GM18505 (cell line): ENCODE data around the gene TPRN.
"Not testable (repeated sequence)": the region's sequence is repeated elsewhere in the genome, so short reads cannot be mapped to it uniquely, and the experiment has no call there.

ENCODE experiments used
- ATAC-seq: cut with Tn5 transposase; IDR thresholded peaks from one replicate; pipeline ENCODE4 v1.9.1; 2021; ENCODE audit not compliant: unreplicated experiment
- POLR2A ChIP-seq: IDR thresholded peaks from 4 replicates; pipeline ENCODE4 v1.6.1; 2011; ENCODE audit warnings: borderline replicate concordance; ENCODE audit not compliant: insufficient read depth, insufficient read length; ENCODE audit errors: extremely low read depth

TPRN gene

DNA sequence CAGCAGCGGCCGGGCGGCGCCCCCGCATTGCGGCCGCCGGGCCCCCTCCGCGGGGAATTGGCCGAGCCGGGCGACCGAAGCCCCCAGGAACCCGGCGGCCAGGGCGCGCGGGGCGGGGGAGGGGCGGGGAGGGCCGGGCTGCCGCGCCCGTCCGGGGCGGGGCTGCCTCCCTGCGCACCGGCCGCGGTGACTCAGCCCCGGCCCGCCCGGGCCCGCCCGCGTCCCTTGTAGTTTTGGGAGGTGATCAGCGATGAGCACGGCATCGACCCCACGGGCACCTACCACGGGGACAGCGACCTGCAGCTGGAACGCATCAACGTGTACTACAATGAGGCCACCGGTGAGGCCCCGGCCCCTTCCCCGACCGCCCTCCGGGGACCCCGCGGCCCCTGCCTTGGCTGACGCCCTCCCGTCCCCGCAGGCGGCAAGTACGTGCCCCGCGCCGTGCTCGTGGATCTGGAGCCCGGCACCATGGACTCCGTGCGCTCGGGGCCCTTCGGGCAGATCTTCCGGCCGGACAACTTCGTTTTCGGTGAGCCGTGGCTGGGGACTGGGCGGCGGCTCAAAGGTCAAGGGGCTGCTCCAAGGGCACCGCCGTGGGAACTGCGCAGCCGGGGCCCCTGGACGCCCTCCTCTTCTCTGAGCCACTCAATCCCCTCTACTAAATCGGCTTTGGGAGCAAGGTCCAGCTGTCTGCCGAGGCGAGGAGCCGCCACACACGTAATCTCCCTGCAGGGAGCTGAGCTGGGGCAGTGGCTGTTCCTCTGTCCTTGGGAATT is 41.1 kb upstream of the TPRN start:
- no peak for TF ChIP-seq POLR2A
- ATAC-seq: peak; percentile 6

DNA sequence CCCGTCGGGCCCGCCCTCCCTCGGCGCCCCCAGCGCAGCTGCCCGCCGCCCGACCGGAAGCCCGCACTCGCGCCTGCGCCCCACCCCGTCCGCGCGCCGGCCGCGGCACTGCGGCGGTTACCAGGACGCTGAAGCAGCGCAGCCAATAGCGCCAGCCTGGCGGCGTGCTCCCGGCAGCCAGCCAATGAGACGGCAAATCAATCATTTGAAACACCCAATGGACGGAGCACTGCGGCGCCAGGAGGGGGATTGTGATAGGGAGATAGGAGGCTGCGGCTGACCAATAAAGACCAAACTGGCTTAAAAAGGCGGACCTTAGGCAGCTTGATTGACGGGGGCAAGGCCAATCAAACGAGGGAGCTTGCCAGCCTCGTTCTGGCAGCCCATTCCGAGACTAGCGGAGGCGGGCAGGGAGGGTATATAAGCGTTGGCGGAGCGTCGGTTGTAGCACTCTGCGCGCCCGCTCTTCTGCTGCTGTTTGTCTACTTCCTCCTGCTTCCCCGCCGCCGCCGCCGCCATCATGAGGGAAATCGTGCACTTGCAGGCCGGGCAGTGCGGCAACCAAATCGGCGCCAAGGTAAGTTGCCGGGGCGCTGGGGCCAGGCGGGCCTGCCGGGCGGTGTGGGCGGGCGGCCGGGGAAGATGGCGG is 40.4 kb upstream of the TPRN start, which contains the start of gene TUBB4B:
TUBB4B (plus strand) TSS at position 447 of the 649 bp plus-strand sequence; CDS start at position 521, 74 bp downstream.
- ATAC-seq: peak; percentile 65
- peak; percentile 100 for TF ChIP-seq POLR2A

- TF ChIP-seq POLR2A: no peak
- peak; percentile 27 for ATAC-seq
Observed at GRCh38 chr9:137240318-137240840, 39.8 kb upstream of the TPRN start.

DNA sequence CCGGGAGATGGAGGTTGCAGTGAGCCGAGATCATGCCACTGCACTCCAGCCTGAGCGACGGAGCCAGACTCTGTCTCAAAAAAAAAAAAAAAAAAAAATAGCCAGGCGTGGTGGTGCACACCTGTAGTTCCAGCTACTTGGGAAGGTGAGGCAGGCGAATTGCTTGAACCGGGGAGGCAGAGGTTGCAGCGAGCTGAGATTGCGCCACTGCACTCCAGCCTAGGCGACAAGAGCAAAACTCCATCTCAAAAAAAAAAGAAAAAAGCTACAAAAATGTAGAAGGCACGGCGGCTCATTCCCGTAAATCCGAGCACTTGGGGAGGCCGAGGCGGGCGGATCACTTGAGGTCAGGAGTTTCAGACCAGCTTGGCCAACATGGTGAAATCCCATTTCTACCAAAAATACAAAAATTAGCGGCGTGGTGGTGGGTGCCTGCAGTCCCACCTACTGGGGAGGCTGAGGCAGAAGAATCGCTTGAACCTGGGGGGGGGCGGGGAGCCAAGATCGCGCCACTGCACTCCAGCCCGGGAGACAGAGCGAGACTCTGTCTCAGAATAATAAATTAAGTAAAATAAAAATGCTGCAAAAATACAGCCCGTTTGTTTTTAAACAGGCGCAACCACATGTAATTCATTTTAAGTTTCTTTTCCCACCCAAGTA is 39.1 kb upstream of the TPRN start:
- ATAC-seq: not testable (repeated sequence)

DNA sequence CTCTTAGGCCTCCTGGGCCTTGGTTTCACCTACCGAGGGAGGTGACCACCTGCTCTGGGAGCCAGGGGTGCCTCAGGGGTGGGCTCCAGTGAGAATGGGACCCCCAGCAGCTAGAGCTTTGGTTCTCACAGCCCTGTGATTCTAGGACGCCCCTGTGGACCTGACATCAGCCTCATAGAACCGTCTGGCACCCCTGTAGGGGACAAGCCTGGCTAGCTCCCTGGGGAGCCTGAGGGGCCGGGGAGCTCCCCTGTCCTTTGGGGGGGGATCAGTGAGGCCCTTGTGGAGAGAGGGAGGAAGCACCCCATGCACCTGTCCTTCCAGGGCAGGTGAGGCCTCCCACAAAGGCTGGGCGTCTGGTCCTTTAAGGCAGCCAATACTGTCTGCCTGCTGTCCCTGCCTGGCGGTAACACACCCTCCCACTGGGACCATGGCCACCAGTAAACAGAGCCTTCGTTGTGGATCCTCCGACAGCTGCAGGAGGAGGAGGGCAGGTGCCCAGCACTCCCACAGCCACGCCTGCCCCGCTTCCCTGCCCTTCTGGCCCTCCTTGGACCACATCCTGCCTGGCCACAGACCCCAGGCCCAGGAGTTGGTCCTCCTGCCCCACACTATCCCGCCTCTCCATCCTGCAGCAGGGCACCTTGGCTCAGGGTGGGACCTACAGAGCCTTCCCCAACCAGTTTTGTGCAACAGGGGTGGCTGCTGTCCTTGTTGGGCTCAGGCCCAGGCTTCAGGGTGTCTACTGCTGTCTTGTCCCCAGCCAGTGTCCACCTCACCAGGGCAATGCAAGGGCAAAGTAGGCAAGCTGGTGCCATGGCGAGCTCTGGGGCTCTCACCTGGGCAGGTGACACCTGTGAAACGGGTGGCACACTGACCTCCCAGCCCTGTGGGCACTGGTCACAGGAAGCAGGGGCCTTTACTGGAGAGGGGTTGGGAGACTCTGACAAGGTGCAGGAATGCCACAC is 37.5 kb upstream of the TPRN start:
- no peak for TF ChIP-seq POLR2A
- ATAC-seq: no peak

- no peak for TF ChIP-seq POLR2A
- ATAC-seq: no peak
Observed at GRCh38 chr9:137236936-137237421, 36.4 kb upstream of the TPRN start.

GRCh38 chr9:137236238-137236935 is 35.8 kb upstream of the TPRN start:
- peak; percentile 32 for TF ChIP-seq POLR2A
- ATAC-seq: no peak

DNA sequence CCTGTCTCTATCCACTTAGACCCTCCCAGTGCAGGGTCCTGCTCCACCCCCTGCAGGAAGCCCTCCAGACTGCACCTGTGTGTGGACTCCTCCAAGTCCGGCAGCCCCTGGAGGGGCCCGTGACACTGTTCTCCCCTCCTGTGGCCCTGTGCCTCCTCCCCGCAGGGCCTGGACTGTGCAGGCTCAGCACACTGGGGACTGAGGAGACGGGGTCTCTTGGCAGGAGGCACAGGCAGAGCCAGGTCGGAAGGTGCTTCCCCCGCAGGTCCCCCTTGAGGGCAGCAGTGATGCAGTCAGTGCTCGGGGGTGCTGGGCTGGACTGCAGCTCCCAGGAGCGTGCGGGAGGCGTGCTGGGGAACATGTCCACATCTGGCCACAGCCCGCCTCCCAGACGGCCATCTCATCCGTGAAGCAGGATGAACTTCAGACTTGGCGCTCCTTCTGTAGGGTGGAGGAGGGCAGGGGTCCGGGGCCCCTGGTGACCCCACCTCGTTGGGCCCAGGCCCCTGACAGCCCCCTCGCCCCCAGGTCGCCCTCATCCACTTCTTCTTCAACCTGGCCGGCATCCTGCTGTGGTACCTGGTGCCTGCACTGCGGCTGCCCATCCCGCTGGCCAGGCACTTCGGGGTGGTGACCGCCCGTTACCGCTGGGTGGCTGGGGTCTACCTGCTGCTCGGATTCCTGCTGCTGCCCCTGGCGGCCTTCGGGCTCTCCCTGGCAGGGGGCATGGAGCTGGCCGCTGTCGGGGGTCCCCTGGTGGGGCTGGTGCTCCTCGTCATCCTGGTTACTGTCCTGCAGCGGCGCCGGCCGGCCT is 35.1 kb upstream of the TPRN start:
- ATAC-seq: no peak
- no peak for TF ChIP-seq POLR2A

DNA sequence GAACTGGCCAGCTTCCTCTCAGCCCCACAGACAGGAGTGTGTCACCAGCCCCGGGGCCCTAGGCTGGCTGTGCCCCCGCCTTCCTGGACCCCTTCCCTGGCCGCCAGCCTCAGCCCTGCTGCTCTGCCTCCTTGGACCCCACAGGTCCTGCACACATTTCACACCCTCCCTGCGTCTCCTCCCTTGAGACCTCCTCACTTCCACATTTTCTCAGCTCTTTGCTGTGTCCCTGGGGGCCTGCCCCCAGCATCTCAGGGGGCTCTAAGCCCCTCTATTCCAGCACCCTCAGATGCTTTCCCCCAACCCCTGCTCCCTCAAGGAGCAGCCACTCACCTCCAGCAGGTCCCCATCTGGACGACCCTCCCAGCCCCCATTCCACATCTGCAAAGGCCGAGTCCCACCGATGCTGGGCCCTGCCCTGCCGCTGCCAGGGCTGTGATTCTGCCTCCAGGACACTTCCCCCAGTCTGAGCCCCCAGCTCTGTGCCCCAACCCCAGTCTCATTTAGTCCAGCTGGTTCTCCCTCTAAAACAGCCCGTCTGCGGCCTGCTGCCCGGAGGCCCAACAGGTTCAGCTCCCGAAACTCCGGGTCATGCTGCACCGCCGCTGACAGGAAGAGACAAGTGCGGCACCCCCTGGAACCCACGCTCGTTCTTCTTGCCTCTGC is 34.4 kb upstream of the TPRN start:
- TF ChIP-seq POLR2A: no peak
- no peak for ATAC-seq

- TF ChIP-seq POLR2A: no peak
- no peak for ATAC-seq
Observed at GRCh38 chr9:137234055-137234697, 33.6 kb upstream of the TPRN start.
